Stimulated activated naive CD8-positive, alpha-beta T cell treated with anti-CD3 and anti-CD28 coated beads, Interleukin-15, amount 100 ng/mL, for 72 hours (primary cell): Measurements from ENCODE around the gene RFNG.

Experiments used
- ATAC-seq: fragments of 150-1000 bp; cut with Tn5 transposase; 2 replicates; pipeline ENCODE4 v1.10.0; 2021; ENCODE audit warnings: mild to moderate bottlenecking, moderate library complexity
- DNase-seq, 2 donors: peaks; one replicate each; pipeline ENCODE4 v3.0.0; 2021 to 2022
- H3K27ac Mint-ChIP-seq, 2 donors: one replicate each; pipeline ENCODE4 v1.8.0; 2022; ENCODE audit warnings: mild to moderate bottlenecking in 2 of 2, mixed read lengths in 2 of 2, moderate library complexity in 2 of 2
- H3K27me3 Mint-ChIP-seq: one replicate; pipeline ENCODE4 v1.8.0; 2022; ENCODE audit warnings: mixed read lengths
- H3K4me1 Mint-ChIP-seq: one replicate; pipeline ENCODE4 v1.8.0; 2022; ENCODE audit warnings: mild to moderate bottlenecking, mixed read lengths
- H3K4me3 Mint-ChIP-seq, 2 donors: one replicate each; pipeline ENCODE4 v1.8.0; 2022; ENCODE audit warnings: mild to moderate bottlenecking in 2 of 2, mixed read lengths in 2 of 2, moderate library complexity in 1 of 2
- H3K9me3 Mint-ChIP-seq, 2 donors: one replicate each; pipeline ENCODE4 v1.8.0; 2022; ENCODE audit warnings: mixed read lengths in 2 of 2

Gene RFNG

GRCh38 chr17:82022310-82022980 is 29.2 kb downstream of the RFNG start, which contains the start of gene CENPX:
Gene CENPX, minus strand, starts transcription at chr17:82022878. Its CDS starts 17 bp downstream, at chr17:82022861.
- no peaks in the 10 kb centered on the region for H3K9me3 Mint-ChIP-seq
- H3K4me3 Mint-ChIP-seq: peak within 1 kb of the TSS; percentile 86 to 93
- peak within 1 kb of the TSS; percentile 61 to 93 for H3K27ac Mint-ChIP-seq
- DNase-seq: no peak
- H3K4me1 Mint-ChIP-seq: peaks cover 54% of the 10 kb centered on the region
- peak; percentile 21 for ATAC-seq
- H3K27me3 Mint-ChIP-seq: no peaks in the 10 kb centered on the region

GRCh38 chr17:82021900-82022309 is 29.7 kb downstream of the RFNG start:
- H3K9me3 Mint-ChIP-seq: no peaks in the 10 kb centered on the region
- H3K4me3 Mint-ChIP-seq: peak overlapping the region; percentile 86 to 93
- DNase-seq: no peak
- H3K4me1 Mint-ChIP-seq: peaks cover 51% of the 10 kb centered on the region
- H3K27ac Mint-ChIP-seq: peak overlapping the region; percentile 61 to 93
- no peak for ATAC-seq
- H3K27me3 Mint-ChIP-seq: no peaks in the 10 kb centered on the region

DNA sequence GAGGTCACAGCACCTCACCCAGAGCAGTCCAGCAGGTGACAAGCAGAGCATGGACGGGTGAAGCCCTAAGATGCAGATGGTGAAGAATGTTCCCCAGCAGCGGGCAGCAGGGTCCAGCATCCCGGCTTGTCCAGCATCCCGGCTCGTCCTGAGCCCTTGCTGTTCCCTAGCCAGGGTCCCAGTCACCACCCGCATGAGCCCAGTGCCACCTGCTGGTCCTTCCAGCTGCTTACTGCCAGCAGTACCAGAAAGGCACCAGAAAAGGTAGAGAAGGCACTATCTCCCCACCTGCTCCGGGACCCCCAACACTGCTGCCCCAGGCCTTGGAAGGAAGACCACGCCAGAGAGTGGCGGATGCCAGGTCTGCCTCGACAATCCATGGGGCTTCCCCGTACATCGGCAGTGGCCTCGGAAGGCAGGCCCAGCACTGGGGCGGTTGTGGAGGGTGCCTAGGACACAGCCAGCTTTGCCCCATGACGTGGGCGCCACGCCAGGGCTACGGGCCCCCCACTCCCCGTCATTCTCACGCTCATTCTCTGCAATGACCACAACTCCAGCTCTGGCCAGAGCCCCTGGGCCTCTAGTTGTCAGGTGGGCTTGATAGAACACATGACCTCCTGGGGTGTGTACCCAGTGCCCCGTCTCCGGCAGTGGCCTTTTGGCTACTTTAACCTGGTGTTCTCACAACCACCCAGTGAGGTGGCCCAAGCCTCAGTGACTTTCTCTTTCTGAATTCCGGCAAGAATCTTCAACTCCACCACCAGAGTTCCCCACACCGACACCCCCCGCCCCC is 30.3 kb downstream of the RFNG start:
- no peak for ATAC-seq
- H3K27me3 Mint-ChIP-seq: no peaks in the 10 kb centered on the region
- peak; percentile 65 to 70 for DNase-seq
- peaks cover 51% of the 10 kb centered on the region for H3K4me1 Mint-ChIP-seq
- H3K4me3 Mint-ChIP-seq: peak overlapping the region; percentile 86 to 93
- no peaks in the 10 kb centered on the region for H3K9me3 Mint-ChIP-seq
- peak overlapping the region; percentile 61 to 93 for H3K27ac Mint-ChIP-seq

DNA sequence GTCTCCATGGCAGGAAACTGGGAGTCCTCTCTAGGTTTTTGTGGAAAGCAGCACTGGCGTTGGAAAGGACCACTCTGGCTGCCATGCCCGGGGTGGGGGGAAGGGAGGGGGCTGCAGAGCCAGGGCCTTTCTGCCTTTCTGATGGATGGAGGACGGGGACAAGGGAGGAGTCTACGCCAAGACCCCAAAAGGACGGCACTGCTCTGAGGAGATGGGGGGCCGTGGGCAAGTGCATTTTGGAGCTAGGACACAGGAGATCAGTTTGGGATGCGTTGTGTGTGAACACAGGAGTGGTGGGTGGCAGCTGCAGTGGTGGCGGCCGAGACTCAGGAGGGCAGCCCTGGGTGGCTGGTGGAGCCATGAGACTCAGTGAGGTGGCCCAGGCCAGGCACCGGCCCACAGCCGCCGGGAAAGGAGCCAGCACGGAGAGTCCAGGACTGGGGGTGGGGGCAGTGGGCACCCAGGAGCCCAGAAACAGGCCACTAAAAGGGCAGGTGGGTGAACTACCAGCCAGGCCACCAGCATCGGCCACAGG is 31.0 kb downstream of the RFNG start:
- no peak for ATAC-seq
- H3K4me3 Mint-ChIP-seq: peak overlapping the region; percentile 36 to 93
- no peak overlapping the region for H3K27ac Mint-ChIP-seq
- H3K27me3 Mint-ChIP-seq: no peaks in the 10 kb centered on the region
- no peak for DNase-seq
- H3K4me1 Mint-ChIP-seq: peaks cover 51% of the 10 kb centered on the region
- no peaks in the 10 kb centered on the region for H3K9me3 Mint-ChIP-seq

DNA sequence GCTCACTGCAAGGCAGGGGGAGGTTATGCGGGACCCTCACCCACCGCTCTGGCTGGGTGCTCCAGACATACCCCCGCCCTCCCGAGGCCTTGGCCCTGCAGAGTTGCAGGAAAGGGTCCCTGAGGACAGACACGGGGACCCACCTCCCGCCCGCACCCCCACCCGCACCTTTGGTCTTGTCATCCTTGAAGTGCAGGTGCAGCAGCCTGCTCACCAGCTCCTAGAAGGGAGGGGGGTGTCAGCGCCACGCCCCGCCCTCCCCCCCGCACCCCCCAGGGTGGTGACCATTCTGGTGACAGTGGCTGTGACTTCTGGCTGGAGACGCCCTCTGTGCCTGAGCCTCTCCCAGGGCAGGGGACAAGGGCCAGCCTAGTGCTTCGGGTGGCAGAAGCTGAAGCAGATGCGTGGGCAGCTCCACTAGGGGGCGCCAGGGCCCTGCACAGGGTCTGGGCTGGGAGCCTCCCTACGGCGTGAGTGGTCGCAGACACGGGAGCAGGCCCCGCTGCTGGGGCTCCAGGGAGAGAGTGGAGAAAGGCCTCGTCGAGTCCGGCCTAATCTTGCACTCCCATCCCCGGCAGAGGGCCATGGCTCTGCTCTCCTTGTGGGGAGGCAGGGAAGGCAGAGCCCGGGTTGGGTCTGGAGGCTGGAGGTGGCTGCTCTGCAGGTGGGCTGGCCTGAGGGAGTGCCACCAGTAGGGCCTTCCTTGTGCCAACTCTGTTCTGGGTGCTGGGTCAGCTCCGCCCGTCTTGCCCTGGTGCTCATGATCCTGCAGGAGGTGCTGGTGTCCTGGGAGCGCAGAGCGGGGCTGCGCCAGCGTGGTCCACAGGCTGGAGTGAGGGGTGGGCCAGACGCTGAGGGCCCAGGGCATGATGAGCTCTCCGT is 31.7 kb downstream of the RFNG start:
- Mint-ChIP-seq H3K4me1 (peaks cover 51% of the 10 kb centered on the region), H3K27ac (no peak overlapping the region), H3K9me3 (no peaks in the 10 kb centered on the region), H3K4me3 (peak overlapping the region in 1 of 2 donors; percentile 35), H3K27me3 (no peaks in the 10 kb centered on the region)
- DNase-seq: peak; percentile 71 to 75
- no peak for ATAC-seq

GRCh38 chr17:82018989-82019689 is 32.5 kb downstream of the RFNG start:
- Mint-ChIP-seq H3K9me3 (no peaks in the 10 kb centered on the region), H3K4me1 (peaks cover 46% of the 10 kb centered on the region), H3K4me3 (no peak overlapping the region), H3K27me3 (no peaks in the 10 kb centered on the region), H3K27ac (no peak overlapping the region)
- no peak for ATAC-seq
- DNase-seq: no peak

- no peak for ATAC-seq
- Mint-ChIP-seq H3K4me1 (peaks cover 39% of the 10 kb centered on the region), H3K9me3 (no peaks in the 10 kb centered on the region), H3K27ac (no peak overlapping the region), H3K27me3 (no peaks in the 10 kb centered on the region), H3K4me3 (no peak overlapping the region)
- no peak for DNase-seq
These were observed 33.2 kb downstream of the RFNG start for GRCh38 chr17:82018152-82018988.

DNA sequence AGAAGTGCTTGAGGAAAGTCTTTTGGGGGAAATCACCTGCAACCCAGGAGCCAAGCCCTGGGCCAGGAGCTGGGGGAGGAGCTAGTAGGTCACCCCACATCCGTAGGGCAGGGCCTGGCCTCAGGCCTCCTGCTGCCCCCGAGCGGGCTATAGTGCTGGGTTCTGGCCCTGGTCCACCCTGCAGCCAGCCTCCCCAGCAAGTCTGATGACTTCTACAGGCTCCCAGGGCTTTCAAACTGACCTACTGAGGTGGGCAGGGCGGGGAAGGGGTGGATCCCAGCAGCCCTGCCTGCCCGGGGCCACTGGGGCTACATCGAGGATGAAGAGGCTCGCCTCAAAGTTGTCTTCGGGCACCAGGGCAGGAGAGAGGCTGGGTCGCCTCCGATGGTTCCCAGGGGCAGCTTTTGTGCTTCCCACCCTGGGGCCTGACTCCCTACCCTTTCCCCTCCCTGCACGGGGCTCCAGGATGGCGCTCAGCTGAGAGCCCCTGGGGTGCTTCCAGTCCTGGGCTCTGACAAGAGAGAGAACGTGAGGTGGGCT is 33.9 kb downstream of the RFNG start:
- no peaks in the 10 kb centered on the region for H3K27me3 Mint-ChIP-seq
- no peak overlapping the region for H3K4me3 Mint-ChIP-seq
- H3K9me3 Mint-ChIP-seq: no peaks in the 10 kb centered on the region
- DNase-seq (no peak), ATAC-seq (no peak)
- H3K27ac Mint-ChIP-seq: peak overlapping the region in 1 of 2 donors; percentile 74
- H3K4me1 Mint-ChIP-seq: peaks cover 39% of the 10 kb centered on the region

- no peak for DNase-seq
- Mint-ChIP-seq H3K27ac (peak overlapping the region in 1 of 2 donors; percentile 74), H3K4me3 (no peak overlapping the region), H3K27me3 (no peaks in the 10 kb centered on the region), H3K9me3 (no peaks in the 10 kb centered on the region), H3K4me1 (peaks cover 34% of the 10 kb centered on the region)
- ATAC-seq: no peak
These were observed 34.6 kb downstream of the RFNG start for GRCh38 chr17:82016875-82017459.

DNA sequence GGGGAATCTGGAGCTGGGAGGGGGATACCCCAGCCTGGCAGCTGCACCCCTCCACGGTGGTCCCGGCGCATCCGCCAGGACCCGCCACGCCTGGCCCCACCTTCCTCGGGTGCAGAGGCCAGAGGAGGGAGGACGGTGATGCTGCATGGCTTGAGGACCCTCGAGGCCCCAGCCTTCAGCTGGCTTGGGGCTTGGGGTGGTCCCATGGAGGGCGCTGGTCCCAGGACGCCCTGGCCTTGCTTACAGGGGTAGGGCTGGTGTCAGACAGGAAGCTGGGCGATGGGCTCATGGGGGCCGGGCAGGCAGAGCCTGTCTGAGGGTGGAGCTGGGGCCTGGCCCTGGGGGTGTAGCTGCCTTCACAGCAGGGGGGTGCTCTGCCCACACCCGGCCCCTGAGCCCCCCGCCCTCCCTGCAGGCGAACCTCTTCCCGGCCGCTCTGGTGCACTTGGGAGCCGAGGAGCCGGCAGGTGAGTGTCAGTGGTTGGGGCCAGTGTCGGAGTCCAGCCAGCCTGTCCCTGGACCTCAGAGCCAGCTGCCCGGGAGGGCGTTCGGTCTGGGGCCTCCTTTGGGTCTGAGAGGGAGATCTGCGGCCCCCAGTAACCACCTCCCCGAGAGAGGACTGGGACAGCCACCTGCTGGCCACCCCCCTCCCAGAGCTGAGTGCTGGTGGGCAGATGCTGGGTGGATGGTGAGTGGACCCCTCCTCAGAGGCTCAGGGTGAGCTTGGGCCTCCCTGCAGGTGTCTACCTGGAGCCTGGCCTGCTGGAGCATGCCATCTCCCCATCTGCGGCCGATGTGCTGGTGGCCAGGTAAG is 35.3 kb downstream of the RFNG start:
- Mint-ChIP-seq H3K27me3 (no peaks in the 10 kb centered on the region), H3K4me1 (peaks cover 27% of the 10 kb centered on the region), H3K9me3 (no peaks in the 10 kb centered on the region), H3K4me3 (no peak overlapping the region), H3K27ac (no peak overlapping the region)
- ATAC-seq (no peak), DNase-seq (no peak)

DNA sequence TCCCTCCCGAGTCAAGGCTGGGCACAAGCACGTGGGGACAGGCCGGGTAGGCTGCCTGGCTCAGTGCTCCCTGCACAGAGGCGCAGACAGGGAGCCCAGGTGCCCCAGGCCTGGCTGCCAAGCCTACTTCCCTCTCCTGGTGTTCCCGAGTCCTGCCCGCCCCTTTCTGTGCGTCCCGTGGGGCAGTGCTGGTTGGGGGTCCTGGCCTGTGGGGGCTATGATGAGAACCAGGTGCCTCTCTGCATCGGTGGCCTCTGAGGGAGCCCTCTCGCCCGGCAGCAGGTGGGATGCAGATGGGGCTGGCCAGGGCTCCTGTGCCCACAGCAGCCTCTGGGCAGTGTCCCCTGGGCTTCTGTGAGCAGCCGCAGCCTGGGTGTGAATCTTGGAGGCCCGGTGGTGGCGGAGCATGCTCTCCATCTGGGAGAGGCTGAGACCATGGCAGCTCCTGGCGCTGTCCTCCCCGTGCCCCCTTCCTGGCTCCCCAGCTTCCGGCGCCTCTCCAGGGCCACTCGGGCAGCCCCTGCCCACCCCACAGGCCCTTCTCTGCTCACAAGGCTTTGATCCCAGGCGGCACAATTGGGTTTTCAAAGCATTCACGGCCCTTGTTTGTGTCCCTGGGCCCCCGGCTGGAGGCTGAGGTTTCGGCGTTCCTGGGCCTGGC is 36.2 kb downstream of the RFNG start:
- ATAC-seq (no peak), DNase-seq (no peak)
- peaks cover 19% of the 10 kb centered on the region for H3K4me1 Mint-ChIP-seq
- H3K4me3 Mint-ChIP-seq: no peak overlapping the region
- peak overlapping the region in 1 of 2 donors; percentile 63 for H3K27ac Mint-ChIP-seq
- H3K9me3 Mint-ChIP-seq: no peaks in the 10 kb centered on the region
- no peaks in the 10 kb centered on the region for H3K27me3 Mint-ChIP-seq

DNA sequence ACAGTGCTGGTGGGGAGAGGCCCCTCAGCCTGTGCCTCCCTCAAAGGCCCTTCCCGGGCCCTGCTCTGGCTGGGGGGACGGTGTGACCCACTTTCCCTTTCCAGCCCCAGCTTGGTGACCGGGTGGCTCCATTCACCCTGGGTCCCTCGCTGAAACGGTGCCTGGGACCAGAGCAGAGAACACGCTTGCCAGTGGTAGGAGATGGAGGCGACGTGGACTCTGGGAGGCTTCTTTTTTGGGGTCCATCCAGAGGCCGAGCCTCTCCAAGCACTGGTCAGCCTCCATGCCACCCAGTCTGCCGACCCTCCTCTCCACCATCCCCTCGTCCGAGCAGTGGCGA is 36.7 kb downstream of the RFNG start:
- Mint-ChIP-seq H3K9me3 (no peaks in the 10 kb centered on the region), H3K27ac (peak overlapping the region in 1 of 2 donors; percentile 63), H3K27me3 (no peaks in the 10 kb centered on the region), H3K4me3 (no peak overlapping the region), H3K4me1 (peaks cover 14% of the 10 kb centered on the region)
- no peak for DNase-seq
- ATAC-seq: no peak

- ATAC-seq: peak; percentile 2
- Mint-ChIP-seq H3K27me3 (no peaks in the 10 kb centered on the region), H3K4me3 (no peak overlapping the region), H3K27ac (no peak overlapping the region), H3K4me1 (peaks cover 16% of the 10 kb centered on the region), H3K9me3 (no peaks in the 10 kb centered on the region)
- DNase-seq: no peak
These were observed 37.2 kb downstream of the RFNG start for GRCh38 chr17:82014432-82014831.
